HG03442 (cell line): ENCODE measurements around the gene PTPRU.

Source experiments
- ATAC-seq: cut with Tn5 transposase; IDR thresholded peaks from one replicate; pipeline ENCODE4 v1.9.1; 2021; ENCODE audit warnings: mild to moderate bottlenecking, moderate library complexity; ENCODE audit not compliant: unreplicated experiment

PTPRU gene

GRCh38 chr1:29243023-29243870, 6.9 kb downstream of the PTPRU start:
- no peak for ATAC-seq

- no peak for ATAC-seq
Observed at GRCh38 chr1:29243871-29244200, 7.5 kb downstream of the PTPRU start.

GRCh38 chr1:29245261-29245660, 8.9 kb downstream of the PTPRU start:
- no peak for ATAC-seq

- ATAC-seq, result no peak
Observed at GRCh38 chr1:29245876-29246275, 9.6 kb downstream of the PTPRU start.

- no peak for ATAC-seq
Observed at GRCh38 chr1:29247044-29247443, 10.7 kb downstream of the PTPRU start.

GRCh38 chr1:29247571-29248273, 11.4 kb downstream of the PTPRU start:
- ATAC-seq, result no peak

- ATAC-seq, result no peak
Observed at GRCh38 chr1:29248409-29248808, 12.1 kb downstream of the PTPRU start.

- no peak for ATAC-seq
Observed at GRCh38 chr1:29249170-29249691, 12.9 kb downstream of the PTPRU start.

GRCh38 chr1:29249951-29250581, 13.7 kb downstream of the PTPRU start:
- ATAC-seq, result no peak

GRCh38 chr1:29251164-29252124, 15.1 kb downstream of the PTPRU start:
- no peak for ATAC-seq

GRCh38 chr1:29253180-29253579, 16.9 kb downstream of the PTPRU start:
- ATAC-seq, result no peak

- no peak for ATAC-seq
Observed at GRCh38 chr1:29254346-29254745, 18.0 kb downstream of the PTPRU start.

GRCh38 chr1:29255134-29255666, 18.9 kb downstream of the PTPRU start:
- ATAC-seq, result no peak

GRCh38 chr1:29256394-29256793, 20.1 kb downstream of the PTPRU start:
- ATAC-seq, result no peak

GRCh38 chr1:29256979-29257804, 20.9 kb downstream of the PTPRU start:
- no peak for ATAC-seq

GRCh38 chr1:29258189-29258975, 22.1 kb downstream of the PTPRU start:
- ATAC-seq, result no peak

GRCh38 chr1:29258976-29259801, 22.9 kb downstream of the PTPRU start:
- ATAC-seq, result no peak
